Measurements from ENCODE around the gene PBLD.

The PBLD gene

DNA sequence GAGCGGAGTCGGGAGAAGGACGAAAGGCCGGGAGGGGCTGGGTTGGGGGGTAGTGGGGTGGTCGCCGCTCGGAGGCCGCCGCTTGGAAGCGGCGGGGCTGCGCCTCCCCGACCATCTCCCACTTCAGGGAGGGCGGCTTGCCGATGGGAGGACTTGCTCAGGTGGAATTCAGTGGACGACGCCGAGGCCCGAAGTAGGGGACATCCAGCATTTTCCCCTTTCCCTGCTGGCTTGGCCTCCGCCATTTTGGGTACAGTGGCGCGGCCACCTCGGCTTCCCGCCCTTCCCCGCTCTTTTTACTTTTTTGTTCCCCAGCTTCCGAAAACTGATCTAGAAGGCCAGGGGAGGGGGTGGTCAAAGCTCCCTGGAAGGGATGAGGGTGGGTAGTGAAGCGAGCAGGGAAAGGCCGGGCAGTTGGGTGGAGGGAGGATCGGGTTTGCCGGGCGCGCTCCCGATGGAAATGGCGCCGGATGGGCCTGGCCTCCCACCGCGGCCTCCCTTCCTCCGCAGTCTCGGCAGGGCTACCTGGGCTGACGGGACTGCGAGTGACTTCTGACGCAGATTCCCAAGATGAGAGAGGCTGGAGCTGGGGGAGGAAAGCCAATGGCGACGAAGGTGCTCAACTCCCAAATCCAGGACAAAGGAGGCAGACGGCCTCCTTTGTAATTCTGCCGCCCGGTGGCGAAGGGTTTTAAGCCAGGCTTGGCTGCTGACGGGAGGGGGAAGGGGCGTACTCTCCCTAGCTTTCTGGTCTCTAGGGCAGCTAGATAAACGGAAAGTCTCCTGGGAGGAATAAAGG is at the start of gene PBLD:
Gene PBLD (minus strand): TSS at position 670 of the 799 bp plus-strand sequence. CDS start 26,084 bp downstream, outside the sequence.
- H3K4me3 ChIP-seq (replicated peaks in 1 of 2; ENCODE audit: low read depth in 2 of 2, low read length in 2 of 2): peak within 1 kb of the TSS; percentile 90 to 95
- peak; percentile 87 for DNase-seq (ENCODE audit: low read depth in 2 of 2)
- TF ChIP-seq CTCF (IDR thresholded peaks at IDR 0.05; ENCODE audit: low read depth, low read length): peak; percentile 51

- no peak for DNase-seq (ENCODE audit: low read depth in 2 of 2)
- H3K4me3 ChIP-seq (replicated peaks in 1 of 2; ENCODE audit: low read depth in 2 of 2, low read length in 2 of 2): no peak overlapping the region
- no peak for TF ChIP-seq CTCF (IDR thresholded peaks at IDR 0.05; ENCODE audit: low read depth, low read length)
Measured at GRCh38 chr10:68371604-68372003, 38.9 kb upstream of the PBLD start.

DNA sequence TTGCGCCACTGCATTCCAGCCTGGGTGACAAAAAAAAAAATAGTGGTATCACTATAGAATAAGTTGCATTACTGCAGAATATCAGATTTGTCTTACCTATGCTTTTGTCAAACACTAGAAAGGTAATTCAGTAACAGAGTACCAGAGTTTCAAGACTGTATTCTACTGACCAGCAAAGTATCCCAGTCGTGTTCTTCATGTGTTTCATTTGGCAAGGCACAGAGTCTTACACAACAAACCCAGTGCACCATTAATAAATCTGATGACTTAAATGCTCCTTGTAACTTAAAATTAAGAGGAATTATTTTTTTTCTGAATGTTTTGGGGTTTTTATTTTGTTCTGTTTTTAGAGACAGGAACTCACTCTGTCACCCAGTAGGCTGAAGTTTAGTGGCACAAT is 34.4 kb upstream of the PBLD start:
- H3K4me3 ChIP-seq (replicated peaks in 1 of 2; ENCODE audit: low read depth in 2 of 2, low read length in 2 of 2): no peak overlapping the region
- no peak for TF ChIP-seq CTCF (IDR thresholded peaks at IDR 0.05; ENCODE audit: low read depth, low read length)
- DNase-seq (ENCODE audit: low read depth in 2 of 2): peak; percentile 4 to 13

GRCh38 chr10:68366600-68366999 is 33.9 kb upstream of the PBLD start:
- TF ChIP-seq CTCF (IDR thresholded peaks at IDR 0.05; ENCODE audit: low read depth, low read length): no peak
- DNase-seq (ENCODE audit: low read depth in 2 of 2): no peak
- H3K4me3 ChIP-seq (replicated peaks in 1 of 2; ENCODE audit: low read depth in 2 of 2, low read length in 2 of 2): no peak overlapping the region

DNA sequence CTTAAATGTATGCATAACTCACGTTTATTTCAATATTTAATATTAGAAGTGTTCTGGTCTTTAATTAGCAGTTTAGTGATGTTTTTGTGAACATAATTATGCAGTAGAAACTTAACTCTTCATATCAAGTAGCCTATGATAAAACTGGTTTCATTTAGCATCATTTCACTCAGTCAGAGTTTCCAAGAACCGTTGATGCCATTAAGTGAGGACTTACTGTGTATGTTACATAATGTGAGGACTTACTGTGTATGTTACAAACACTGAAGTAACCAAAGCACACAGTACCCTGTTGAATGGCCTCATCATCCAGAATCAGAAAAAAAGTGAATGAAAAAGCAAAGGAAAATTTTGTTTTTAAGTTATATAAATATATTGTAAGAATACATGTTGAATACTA is 32.9 kb upstream of the PBLD start:
- H3K4me3 ChIP-seq (replicated peaks in 1 of 2; ENCODE audit: low read depth in 2 of 2, low read length in 2 of 2): no peak overlapping the region

DNA sequence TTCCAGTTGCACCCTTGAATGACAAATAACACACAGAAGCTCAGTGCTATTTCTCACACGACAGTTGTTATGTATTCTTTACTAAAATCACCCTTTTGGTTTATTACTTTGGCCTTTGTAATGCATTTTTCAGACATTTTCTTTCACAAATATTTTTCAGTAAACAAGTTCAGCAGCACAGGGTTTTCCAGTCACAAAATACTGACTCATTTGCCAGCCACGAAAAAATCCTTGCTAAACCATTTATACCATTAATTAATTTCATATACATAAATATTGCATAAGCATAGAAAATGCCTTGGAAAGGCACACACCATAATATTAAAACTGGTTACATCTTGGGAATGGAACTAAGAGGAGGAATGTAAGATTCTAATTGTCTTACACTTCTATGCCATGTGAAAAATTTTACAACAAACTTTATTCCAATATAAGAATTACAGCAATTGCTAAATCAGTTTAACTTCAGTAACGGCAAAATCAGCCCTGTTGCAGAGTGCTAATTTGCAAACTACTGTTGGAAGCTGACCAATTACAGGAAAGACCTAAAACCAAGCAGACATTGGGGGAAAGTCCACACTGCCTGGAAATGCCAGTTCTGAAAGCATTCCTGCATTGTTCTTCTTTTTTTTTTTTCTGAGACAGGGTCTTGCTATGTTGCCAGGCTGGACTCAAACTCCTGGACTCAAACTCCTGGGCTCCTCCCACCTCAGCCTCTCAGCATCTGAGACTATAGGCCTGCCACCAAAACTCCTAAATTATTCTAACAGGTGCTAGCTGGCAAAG is 31.6 kb upstream of the PBLD start:
- H3K4me3 ChIP-seq (replicated peaks in 1 of 2; ENCODE audit: low read depth in 2 of 2, low read length in 2 of 2): no peak overlapping the region
- TF ChIP-seq CTCF (IDR thresholded peaks at IDR 0.05; ENCODE audit: low read depth, low read length): no peak
- DNase-seq (ENCODE audit: low read depth in 2 of 2): no peak

More for the DNA sequence above, 32.9 kb upstream of the PBLD start:
- TF ChIP-seq CTCF (IDR thresholded peaks at IDR 0.05; ENCODE audit: low read depth, low read length): no peak
- no peak for DNase-seq (ENCODE audit: low read depth in 2 of 2)

All from cardiac fibroblast (primary cell).